Hematopoietic multipotent progenitor cell treated with erythropoietin and hydrocortisone succinate and interleukin-3 and kit ligand, for 8 days (in vitro differentiated cells): ENCODE measurements around the gene STUB1.
A peak's percentile ranks its signal among the peaks of the same experiment; 100 is the strongest.

ENCODE experiments used
- DNase-seq: peaks from one replicate; pipeline ENCODE4 v3.0.0-alpha.2; 2015

Gene STUB1

DNA sequence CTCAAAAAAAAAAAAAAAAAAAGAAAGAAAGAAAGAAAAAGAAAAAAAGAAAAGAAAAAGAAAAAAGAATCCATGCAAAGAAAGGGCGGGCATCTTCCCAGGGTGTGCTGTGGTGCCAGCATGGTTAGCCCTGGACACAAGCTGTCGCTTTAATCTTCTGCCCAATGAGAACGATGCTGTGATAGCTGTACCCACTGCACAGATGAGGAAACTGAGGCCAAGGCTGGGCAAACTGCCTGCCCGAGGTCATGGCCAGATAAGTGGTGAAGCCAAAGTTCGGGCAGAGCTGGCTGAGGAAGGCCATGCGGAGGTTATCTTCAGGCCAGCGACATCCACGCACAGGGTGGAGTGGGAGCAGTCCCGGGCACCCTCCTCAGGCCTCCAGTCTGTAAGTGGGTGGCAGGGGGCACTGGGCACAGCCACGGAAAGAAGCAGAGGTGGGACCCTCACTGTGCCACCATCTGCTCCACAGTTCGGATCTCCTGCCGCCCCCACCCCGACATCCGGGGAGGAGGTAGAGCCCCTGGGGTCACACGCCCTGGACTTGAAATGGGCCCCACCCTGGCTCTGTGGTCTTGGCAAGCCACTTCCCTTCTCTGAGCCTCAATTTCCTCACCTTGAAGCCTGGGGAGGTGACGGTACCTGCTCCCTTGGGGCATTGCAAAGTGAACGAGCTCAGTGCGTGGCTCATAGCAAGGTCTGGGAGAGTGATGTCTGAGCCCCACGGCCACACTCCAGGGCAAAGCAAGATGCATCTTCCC, 18.9 kb downstream of the STUB1 start:
- no peak for DNase-seq

DNA sequence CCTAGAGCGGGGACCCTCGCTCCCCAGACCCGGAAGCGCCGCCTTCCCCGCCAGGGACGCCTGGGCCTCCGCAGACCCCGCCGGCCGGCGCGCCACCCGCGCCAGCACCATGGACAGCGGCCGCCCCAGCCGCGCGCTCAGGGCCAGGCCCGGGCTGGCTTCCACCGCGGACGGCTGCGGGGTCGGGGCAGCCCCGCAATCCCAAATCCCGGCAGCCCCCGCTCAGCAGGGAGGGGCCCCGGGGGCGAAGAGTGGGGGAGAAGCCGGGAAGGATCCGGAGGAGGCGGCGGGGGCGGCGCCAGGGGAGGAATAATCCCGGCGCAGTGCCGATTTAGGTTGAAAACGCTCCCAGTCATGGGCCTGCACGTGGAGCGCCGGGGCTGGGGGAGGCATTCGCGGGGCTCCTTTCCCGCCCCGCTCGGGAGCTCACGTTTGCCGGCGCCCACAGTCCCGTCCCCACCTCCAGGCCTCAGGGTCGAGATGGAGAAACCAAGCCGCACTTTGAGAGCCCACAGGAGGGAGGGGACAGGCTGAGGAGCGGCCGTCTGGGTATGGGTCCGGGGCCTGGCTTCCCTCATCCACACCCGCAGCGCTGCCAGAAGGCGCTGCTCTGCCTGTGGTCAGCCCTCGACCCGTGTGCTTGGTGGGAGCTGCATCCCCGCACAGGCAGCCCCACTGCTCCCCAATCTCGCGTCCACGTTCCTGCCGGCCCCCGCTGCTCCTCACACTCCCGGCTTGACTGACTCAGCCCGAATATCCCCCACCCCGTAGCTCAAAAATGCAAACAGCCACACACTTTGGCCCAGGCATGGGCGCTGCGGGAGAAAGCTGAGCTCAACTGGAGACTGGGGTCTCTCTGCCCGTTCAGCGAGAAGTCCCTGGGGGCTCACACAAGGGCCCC, 20.7 kb downstream of the STUB1 start:
- no peak for DNase-seq

DNA sequence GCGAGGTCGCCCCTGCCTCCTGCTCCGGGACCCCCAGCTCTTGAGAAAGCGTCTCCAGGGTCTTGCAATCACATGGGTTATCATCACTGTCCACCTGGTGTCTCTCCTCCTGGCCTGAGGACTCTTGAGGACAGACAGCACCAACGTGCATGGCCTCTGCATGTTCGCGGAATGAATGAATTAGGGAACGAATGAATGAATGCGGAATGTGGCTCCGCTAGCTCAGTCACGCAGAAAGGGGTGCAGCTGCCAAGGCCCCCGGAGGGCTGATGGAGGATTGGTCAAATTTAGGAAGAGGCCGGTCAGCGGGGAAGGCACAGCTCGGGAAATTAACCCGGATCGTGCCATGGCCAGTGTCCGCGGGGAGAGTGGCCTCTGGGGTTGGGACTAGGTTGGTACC, 22.1 kb downstream of the STUB1 start:
- no peak for DNase-seq

DNA sequence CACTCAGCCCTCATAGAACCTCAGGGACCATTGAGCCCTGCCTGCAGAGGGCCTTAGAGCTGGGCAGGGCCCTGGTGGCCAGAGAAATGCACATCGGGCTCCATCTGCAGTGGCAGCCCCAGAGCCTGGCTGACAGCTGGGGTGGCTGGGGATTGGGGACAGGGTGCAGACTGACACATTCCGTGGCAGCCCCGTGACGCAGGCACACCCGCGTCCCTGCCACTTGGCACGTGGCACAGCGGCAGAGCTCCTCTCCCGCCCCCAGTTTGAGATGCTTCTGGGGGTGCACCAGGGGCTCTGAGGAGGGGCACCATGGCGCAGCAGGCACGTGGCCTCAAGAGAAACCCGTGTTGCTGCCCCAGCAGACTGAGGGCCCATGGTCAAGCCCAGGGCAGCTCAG, 23.2 kb downstream of the STUB1 start:
- no peak for DNase-seq

DNA sequence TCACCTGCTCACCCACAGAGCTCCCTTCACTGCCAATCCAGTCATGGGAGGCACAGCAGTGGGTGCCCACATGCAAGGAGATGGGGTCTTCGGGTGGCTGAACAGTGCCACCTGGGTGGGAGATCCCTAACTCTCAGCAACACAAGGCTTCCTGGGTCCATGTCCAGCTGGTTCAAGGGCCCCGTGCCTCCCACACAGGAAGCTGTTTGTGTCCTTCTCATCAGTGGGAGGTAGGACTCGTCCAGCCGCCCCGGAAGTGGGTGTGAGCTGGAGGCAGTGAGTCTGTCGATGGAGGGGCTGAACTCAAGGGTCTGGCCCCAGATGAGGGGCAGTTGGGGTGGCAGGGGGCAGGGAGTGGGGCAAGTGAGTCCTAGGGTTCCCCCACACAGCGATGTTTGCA, 23.8 kb downstream of the STUB1 start:
- no peak for DNase-seq

DNA sequence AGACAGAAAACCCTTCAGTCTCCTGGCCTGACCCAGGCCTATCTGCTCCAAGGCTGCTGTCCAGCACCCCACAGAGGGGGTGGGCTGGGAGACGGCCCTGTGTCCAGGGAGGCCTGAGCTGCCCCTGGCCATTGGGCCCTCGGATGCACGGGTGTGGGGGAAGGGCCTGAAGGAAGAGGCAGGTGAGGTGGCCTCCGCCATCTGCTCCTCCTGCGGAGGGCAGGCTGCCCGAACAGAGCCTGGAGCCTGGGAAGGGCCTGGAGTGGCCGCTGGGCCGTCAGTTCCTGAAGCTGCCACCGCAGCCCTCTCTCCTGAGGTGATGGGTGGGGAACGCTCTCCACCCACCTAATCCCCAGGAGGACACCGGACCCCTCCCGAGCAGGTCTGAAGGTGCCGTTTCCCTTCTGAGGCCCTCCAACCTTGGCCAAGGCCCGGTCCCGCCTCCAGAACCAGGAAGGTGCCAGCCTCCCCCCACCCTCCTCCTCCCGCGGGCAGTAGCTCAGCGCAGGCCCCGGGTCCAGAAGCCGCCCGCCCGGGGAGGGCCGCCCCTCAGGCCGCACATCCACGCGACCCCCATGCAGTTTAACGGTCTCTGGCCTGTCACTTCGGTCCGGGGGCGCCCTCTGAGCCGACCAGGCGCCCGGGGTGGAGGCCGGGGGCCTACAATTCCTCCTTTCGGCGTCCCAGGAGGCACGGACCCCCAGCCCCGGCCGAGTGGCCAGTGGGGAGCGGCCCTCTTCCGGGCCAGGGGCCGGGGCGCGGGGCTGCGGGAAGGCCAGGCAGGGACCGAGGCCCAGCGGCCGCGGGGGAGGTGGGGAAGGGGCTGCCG, 24.6 kb downstream of the STUB1 start:
- DNase-seq: no peak

DNA sequence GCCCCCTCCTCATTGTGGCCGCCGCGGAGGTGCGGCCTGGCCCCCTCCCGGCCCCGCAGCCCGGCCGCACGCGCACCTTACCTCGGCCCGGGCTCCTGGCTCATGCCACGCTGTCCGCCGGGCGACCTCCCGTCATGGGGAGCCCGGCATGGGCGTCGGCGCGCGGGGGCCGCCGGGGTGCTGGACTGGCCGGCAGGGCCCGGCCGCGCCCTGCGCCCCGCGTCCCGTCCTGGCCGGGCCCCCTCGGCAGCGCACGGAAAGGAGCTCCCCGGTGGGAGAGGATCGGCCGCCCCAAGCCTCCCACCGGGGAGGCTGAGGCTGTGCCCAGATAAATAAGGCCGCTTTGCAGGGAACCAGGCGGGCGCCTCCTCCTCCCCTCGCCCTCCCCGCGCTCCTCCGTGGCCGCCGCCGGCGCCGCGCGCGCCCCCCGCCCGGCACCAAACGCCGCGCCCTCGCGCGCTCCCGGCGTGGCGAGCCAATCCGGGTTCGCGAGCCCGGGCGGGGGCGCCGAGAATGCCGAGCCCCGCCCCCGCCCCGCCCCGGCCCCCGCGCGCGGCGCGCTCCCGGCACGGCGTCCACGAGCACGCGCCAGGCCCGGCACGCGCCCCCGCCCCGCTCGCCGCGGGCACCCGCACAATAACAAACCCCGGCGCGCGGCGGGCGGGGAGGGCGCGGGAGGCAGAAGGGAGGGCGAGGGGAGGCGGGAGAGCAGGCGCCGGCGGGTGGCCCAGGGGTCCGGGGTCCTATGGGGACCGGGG, 25.4 kb downstream of the STUB1 start, which contains the start of gene FBXL16:
TSS of gene FBXL16 (minus strand) at position 371 of the 758 bp plus-strand sequence. CDS start 8,396 bp downstream, outside the sequence.
- no peak for DNase-seq

DNA sequence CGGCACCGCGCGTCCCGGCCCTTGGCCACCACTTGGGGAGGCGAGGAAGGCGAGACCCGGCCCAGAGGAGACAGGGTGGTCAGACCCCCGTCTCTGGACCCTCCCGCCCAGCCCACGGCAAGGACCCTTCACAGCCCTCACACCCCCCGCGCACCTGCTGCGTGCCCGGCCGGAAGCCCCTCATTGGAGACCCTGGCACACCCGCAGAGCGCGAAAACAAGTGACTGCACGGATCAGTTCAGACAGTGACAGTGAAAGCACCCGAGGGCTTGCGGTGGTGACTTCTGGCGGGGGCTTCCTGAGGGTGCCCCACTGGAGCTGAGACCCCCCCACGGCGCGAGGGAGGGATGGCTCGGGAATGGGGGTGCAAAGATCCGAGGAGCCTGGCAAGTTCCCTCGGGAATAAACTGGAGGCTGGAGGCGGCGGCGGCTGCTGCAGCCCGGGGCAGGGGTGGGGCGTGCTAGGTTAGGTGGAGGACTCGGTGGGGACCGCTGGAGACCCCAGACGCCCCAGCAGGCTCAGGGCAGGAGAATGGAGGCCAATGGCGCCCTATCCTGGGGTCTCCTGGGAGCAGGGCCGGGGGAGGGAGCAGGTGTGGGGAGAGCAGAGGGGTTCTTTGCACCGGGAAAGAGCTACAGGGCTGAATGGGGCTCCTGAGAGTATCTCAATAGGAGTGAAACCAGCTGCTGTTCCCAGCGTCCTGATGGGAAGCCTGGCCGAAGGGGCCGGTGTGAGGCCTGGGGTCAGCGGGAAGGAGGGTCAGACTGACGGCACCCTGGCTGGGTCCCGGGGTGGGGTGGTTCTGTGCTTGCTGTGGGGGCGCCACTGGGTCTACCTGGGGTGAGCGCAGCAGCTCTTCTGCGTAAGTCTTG, 26.2 kb downstream of the STUB1 start:
- no peak for DNase-seq

DNA sequence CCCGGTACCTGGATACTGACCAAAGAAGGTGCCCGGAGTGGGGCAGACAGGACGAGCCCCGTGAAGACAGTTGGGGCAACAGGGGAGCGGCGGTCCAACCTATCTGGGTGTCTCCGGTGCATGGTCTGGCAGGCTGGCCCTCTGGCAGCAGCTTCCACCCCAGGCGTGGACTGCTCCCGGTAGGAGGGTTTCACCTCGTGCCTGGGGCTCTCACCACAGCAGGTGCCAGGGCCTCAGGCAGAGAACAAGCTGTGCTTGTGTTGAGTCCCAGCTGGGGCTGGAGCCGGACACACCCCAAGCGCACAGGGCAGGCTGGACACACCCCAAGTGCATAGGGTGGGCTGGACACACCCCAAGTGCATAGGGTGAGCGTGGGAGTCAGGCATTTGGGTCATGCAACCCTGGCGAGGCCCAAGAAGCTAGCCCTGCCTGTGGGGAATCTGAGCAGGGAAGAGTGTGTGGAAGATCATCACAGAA, 26.9 kb downstream of the STUB1 start:
- DNase-seq: no peak

DNA sequence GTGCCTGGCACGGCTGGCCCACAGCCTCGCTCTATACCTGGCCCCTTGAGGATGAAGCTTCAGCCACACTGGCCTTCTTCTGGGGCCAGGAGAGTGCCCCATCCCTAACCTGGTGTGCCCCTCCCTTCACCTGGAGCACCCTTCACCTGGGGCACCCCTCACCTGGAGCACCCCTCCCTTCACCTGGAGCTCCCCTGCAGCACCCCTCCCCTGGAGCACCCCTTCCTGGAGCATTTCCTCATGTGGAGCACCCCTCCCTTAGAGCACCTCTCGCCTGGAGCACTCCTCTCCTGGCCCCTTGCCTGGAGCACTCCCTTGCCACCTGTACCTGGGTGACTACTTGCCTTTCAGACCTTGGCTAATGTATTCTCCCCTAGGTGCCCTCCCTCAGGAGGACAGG, 27.8 kb downstream of the STUB1 start:
- DNase-seq: no peak

DNA sequence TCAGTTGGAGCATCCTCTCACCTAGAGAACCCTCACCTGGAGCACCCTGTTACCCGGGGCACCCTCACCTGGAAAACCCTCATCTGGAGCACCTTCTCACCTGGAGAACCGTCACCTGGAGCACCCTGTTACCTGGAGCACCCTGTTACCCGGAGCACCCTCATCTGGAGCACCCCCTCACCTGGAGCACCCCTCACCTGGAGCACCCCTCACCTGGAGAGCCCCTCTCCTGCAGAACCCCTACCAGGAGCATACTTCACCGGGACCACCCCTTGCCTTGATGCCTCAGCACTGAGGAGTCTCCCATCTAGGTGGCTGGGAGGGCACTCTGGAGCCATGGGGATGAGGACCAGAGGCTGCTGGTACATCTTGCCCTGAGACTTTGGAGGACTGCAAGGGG, 28.7 kb downstream of the STUB1 start:
- no peak for DNase-seq

DNA sequence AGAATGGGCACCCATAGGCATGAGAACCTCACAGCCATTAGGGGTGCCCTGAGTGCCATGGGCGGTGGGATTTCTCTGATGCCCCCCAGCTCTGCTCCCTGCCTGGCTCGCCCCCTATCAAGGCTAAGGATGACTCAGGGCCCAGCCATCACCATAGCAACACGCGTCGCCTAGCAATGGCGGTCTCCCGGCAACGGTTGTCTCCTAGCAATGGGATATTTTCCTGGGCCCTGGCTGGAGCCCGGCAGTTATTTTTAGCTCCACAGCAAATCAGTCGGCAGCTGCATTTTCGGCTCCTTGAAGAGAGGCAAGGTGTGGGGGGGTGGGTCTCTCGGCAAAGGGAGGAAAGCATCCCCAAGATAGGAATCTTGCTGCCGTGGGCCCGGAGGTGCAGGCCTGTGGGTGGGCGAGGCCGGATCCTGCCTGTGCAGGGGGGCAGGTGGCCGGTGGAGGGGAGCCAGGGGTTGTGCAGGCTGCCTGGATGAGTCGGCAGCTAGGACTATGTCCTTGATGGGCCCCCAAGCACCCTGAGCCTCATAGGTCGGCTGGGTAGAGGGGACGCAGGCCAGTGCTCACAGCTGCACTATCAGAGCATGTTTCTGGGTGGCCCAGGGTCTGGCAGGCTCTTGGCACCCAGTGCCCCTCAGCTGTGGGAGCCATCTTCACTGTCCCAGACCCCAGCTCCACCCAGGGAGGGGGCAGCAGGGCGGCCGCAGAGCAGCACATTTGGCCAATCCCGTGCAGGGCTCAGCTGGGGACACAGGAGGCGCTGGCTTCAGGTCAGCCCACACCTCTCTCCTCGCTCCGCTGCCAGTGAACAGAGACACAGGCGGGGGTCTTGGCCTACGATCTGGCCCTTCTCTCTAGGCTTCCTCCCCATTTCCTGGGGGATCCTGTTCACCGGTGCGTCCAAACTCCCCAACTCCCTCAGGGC, 29.6 kb downstream of the STUB1 start:
- DNase-seq: peak; percentile 44

DNA sequence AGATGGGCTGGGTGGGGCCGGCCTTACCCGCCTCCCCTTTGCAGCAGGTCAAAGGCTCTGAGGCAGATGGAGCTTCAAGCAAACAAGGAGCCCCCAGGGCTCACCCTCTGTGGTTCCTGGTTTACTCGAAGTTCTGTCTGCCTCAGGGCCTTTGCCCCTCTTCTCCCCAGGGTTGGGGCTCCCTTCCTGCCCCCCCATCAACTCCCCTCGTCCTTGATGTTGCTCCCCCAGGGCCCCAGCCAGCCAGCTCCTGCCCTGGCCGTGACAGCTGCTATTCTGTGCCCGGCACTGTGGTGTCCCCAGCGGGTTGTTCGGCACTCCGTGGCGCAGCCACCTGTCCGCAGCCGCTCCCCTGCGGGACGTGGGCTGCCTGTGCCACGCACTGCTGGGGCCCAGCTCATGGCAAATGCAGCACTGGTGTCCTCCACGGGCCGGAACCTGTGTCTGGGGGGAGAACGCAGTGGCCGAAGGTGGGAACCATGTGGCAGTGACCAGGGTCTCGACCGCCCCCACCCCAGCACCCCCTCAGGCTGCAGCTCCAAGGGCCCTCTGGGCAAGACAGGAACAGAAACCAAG, 30.4 kb downstream of the STUB1 start:
- DNase-seq: no peak

DNA sequence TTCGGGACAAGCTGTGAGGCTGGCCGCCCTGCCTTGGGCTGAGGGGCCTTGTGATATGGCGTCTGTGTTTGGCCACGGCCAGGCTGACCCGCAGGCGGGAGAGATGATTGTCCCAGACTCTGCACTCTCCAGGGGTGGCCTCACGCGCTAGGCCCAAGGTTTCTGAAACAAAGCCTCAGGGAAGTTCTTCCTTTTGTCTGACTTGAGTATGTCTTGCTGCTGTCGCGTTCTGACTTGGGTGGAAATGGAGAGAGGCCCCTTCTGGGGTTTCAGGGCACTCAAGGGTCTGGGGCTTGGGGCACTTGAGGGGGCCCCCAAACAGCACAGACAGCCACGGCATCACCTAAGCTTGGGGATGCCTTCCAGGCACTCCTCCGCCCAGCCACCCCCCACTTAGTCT, 30.9 kb downstream of the STUB1 start:
- DNase-seq: no peak

DNA sequence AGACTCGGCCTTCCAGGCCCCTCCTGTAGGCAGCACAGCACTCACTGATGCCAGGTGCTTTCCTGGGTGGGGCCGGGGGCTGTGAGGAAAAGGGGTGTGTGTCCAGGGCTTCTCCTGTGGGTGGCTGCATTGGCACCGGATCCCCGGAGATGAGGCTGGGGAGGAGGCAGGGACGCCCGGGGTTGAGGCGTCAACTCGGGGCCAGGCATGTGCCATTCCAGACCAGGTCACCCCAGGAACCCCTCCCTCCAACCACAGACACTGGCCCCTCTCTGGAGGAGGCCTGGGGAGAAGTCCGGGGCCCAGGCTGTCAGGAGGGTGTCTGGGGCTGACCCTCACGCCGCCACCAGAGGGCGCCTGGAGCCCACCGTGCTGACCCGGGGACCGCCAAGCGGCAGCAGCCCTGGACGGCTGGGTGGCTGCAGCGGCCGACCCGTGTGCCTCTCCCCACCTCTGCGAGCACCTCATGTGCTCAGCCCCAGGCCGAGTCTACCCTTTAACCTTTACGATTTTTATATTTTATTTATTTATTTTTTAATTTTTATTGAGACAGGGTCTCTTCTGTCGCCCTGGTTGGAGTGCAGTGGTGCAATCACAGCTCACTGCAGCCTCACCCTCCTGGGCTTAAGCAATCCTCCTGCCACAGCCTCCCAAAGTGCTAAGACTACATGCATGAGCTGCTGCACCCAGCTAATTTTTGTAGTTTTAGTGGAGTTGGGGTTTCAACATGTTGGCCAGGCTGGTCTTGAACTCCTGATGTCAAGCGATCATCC, 31.5 kb downstream of the STUB1 start:
- DNase-seq: peak; percentile 59

DNA sequence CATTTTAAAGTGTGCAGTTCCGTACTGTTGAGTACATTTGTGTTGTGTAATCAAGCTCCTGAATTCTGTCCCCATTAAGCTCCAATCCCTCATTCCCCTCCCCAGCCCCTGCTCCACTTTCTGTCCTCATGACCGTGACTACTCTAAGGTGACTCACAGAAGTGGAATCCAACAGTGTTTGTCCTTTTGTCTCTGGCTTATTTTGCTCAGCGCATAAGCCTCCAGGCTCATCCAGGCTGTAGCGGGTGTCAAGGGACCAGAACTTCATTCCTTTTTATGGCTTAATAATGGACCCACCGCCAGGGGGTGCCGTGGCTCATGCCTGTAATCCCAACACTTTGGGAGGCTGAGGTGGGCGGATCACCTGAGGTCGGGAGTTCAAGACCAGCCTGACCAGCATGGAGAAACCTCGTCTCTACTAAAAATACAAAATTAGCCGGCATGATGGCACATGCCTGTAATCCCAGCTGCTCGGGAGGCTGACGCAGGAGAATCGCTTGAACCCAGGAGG, 32.6 kb downstream of the STUB1 start:
- DNase-seq: peak; percentile 69

DNA sequence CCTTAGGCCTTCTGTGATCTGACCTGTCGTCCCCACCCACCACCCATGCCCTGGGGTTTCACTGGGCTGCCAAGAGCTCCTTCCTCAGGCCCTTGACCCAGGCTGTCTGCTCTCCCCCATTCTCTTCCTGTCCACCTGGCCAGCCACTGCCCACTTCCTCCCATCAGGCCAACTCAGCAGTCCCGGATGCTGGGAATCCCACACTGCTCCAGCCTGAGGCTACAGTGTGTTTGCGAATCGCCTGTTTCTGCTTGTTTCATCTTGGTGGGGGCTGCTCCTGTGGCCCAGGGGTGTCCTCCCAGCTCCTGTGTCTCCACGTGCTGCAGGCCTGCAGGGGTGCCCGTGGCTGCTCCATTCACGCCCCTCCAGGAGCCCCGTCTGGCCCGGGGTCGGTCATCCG, 33.9 kb downstream of the STUB1 start:
- DNase-seq: no peak
